CD4-positive, alpha-beta T cell treated with Interleukin-4 for 1 hour (primary cell): ENCODE data around the gene STRADA.

ENCODE experiments used
- DNase-seq, 2 donors: peaks; one replicate each; pipeline ENCODE4 v3.0.0-alpha.2; 2020 to 2022

Gene STRADA, protein sequence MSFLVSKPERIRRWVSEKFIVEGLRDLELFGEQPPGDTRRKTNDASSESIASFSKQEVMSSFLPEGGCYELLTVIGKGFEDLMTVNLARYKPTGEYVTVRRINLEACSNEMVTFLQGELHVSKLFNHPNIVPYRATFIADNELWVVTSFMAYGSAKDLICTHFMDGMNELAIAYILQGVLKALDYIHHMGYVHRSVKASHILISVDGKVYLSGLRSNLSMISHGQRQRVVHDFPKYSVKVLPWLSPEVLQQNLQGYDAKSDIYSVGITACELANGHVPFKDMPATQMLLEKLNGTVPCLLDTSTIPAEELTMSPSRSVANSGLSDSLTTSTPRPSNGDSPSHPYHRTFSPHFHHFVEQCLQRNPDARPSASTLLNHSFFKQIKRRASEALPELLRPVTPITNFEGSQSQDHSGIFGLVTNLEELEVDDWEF

DNA sequence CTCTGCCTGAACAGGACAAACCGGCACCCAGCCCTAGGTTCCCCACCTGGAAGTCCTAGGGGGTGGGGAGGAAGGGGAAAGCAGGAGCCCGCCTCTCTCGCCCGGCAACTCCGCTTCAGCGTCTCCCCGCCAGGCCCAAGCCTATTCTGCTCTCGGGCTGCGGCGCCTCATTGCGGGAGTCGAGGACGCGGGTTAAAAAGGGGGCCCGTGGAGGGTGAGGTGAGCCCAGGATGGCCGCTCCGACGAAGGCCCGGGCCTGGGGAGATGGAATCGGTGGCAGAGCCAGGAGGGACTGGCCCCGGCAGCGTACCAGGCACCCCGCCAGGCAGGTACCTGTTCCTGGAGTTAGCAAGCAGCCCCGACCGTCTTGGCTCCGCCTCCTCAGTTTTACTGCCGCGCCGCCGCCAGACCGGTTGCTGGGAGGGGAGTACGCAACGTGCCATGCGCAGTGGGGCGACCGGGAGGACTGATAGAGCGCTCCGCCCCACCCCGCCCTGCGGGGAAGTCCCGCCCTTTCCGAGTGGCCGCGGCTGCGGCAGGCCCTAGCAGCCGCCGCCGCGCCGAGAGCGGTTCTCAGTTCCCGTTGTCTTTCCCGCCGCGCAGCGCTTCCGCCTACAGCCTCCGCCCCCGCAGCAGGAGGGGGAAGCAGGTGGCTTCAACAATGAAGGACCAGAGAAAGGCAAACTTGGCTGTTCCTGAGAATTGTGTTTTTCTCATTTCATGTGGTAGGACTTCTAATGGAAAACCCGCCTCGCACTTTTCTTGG is at the start of gene STRADA:
Gene STRADA (minus strand): TSS at position 392 of the 766 bp plus-strand sequence. CDS start 13,430 bp downstream, outside the sequence.
- DNase-seq = peak; percentile 99

DNA sequence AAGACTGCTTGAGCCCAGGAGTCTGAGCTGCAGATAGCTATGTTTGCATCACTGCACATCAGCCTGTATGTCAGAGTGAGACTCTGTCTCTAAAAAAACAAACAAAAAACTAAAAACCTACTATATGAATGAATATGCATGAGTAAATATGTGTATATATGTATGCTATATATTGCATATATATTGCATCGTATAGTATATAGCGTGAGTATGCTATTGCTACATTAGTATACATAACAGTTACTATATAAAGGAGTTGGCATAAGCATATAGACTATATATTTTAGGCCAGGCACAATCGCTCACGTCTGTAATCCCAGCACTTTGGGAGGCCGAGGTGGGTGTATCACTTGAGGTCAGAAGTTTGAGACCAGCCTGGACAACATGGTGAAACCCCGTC is 48.5 kb upstream of the STRADA start:
- DNase-seq = no peak

DNA sequence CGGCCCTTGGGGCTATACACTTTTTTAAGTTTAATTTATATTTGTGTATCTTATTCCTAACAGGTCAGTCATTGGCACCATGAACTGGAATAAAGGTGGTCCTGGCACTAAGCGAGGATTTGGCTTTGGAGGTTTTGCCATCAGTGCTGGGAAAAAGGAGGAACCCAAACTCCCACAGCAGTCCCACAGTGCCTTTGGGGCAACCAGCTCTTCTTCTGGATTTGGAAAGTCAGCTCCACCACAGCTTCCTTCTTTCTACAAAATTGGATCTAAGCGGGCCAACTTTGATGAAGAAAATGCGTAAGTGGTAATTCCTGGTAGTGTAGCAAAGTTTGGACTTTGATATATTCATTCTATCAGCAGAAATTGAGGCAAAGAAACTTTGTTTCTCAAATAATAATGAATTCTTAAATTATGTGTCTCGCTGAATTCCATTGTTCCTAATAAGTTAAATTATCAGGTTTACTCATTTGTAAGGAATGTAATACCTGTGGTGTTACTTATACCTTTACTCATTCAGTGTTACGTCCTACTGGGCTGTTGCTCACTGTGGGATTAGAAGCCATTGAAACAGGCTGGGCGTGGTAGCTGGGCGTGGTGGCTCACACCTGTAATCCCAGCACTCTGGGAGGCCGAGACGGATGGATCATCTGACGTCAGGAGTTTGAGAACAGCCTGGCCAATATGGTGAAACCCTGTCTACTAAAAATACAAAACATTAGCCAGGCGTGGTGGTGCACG is 45.5 kb upstream of the STRADA start:
- DNase-seq = no peak

DNA sequence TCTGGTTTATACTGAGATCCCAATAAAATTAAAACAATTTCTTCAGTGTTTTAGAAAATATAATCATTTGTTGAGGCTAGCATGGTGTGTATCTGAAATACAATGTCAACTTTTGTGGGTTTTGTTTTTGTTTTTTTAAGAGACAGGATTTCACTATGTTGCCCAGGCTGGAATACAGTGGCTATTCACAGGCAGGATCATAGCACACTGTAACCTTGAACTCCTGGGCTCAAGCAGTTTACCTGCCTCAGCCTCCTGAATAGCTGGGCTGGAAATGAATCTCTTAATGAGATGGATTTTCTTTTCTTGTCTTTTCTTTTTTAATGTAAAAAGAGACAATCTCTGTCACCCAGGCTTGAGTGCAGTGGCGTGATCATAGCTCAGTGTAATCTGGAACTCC is 44.5 kb upstream of the STRADA start:
- no peak for DNase-seq

DNA sequence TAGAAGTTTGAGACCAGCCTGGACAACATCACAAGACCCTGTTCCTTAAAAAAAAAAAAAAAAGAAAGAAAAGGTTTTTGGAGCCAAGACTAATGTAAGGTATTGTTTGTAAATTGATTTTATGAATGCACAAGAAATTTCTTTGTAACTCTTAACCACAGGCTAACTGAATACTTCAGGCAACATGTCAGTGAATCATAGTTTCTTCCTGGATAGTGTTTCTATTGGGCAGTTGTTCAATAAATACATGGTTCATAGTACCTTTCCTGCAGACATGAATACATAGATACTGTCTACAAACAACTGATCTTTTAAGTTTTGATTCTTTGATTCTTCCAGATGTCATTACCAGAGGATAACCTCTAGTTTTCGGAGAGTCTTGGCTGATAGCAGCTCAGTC is 44.0 kb upstream of the STRADA start:
- DNase-seq = no peak

DNA sequence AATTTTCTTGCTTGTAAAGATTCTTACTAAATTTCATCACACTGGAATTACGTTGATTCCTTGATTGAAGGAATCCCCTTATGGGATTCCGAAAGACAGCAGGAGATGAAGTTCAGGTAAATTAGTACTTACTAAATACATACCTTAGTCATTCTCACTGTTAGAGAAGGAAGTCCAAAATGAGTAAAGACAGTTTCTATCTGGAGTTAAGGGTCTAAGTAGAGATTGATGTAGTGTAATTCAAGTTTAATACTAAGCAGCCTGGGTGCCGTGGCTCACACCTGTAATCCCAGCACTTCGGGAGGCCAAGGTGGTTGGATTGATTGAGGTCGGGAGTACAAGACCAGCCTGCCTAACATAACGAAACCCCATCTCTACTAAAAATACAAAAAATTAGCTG is 41.9 kb upstream of the STRADA start:
- no peak for DNase-seq

DNA sequence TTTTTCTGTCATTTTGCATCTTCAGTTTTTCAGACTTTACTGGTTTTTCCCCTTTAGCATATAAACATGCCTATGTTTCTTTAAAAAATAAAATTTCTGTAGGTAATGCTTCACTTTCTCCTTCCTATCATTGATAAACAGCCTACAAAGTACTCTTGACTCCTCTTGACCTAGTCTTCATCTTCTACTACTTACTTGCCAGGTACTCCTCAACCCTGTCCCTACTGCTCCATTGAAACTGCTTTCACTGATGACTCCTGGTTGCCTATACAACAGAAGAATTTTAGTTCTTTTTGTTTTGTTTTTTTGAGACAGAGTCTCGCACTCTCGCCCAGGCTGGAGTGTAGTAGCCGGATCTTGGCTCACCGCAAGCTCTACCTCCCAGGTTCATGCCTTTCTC is 39.3 kb upstream of the STRADA start:
- DNase-seq = no peak

DNA sequence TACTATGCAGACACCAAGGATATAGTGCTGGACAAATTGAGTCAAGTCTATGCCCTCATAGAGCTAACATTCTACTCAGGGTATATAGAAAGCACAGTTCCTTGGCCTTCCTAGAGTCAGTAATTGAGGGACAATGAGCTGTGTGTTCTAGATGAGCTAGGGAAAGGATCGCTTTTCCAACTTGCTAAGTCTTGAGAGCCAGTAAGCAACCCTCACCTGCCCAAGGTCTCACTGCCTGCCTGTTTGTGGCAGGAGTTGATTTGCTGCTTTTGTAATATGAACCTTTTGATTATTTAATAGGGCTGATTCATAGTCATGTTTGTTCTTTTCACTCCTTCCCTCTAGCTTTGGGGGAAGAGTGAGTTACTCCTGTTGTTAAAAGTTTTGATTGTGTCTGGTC is 38.9 kb upstream of the STRADA start:
- DNase-seq = no peak

DNA sequence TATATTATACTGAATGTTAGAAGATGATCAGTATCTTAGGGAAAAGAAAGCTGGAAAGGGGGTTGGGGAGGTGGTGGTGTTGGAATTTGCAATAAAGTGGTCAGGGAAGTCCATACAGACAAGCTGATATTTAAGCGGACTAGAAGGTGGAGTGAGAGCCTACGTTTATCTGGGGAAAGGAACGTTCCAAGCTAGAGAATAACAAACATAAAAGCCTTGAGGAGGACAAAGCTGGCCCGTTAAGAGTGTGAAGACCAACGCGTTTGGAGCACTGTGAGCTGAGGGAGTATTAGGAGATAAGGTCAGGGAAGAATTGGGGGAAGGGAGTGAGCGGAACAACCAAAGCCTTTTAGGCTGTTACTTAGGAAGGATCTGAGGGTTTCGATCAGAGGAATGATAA is 33.8 kb upstream of the STRADA start:
- no peak for DNase-seq

DNA sequence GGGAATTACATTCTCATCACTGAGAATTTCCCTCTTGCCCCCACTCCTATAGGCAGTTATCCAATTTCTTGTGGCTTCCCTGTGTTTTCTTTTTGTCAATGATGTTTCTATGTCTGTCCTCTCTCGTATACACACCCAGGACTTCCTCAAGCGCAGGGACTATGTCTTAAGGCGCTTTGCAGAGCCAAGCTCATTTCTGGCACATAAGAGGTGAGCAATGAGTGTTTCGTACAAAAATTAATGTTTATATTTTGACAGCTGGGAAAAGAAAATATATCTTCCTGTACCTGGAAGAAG is 33.3 kb upstream of the STRADA start:
- DNase-seq = no peak

DNA sequence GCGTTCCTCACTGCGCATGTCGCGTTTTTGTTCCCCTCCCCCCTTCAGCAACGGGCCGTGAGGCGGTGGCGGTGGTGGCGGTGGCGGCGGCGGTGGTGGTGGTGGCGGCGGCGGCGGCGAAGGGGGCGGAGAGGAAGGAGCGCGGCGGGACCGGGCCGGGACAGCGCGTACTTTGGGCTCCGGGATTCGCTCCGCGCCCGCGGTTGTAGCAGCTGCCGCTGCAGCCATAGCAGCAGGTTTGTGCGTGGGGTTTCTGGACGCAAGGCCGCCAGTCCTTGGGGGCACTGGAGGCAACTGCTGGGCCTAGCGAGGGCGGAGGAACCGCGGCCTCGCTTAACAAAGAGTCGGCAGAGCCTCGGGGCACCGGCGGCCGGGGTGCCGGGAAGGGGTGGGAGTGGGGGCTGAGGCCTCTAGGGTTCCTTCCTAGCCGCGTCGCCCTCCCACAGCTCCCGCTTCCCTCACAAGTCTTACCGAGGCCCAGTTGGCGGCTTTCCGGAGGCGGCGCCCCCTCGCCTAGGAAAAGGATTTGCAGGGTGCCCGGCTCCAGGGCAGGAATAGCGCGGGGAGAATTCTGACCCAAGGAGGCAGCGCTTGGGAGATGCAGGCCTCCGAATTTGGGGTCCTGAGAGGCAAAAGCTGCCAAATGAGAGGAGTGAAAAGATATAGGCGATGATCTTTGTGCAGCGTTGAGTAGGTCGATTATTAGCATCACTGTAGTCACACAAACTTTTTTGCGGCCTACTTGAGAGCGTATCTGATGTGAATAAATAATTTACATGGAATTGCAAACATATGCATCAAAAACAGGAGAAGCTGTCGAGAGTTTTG is 32.8 kb upstream of the STRADA start, which contains the start of gene DDX42:
Gene DDX42 (plus strand): TSS at position 30 of the 828 bp plus-strand sequence. CDS start 12,880 bp downstream, outside the sequence.
- DNase-seq = no peak

DNA sequence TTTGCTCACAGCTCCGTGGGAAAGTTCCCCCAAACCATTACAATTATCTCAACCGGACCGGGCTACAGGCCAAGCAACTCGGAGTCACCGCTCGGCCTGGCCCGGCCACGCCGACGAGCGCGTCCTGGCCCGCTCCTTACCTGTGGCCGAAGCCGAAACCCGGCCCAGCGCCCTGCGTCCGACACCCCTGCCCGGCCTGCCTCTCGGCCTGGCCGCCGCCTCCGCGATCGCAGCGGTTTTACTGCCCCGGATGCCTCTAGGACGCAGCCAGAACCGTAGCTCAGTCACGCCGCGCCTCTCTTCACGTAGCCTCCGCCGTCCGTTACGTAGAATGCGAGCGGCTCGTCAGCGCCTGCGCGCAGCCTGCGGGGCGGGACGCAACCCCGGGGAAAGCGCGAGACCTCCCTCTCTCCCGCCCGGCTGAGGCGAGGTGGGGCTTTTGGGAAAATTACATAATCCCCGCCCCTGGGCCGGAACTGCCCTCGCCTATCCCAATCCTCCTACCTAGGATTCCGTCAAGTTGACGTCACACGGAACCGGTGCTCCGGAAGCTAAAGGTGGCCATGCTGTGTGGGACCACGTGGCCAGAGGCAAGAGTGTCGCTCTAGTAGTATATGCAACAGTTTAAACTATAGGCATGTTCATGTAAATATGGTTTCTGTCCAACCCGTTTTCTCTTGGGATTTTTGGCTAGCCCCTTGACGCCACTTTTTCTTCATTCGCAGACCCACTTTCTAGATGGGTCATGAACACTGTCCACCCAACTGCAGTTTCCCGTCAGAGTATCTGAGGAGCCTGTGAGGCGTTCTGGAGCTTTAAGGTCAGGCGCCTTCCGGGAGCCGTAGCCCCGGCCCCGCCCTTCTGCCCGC is 31.9 kb upstream of the STRADA start, which contains the start of gene CCDC47:
Gene CCDC47 (minus strand): TSS at position 326 of the 869 bp plus-strand sequence. CDS start 7,422 bp downstream, outside the sequence.
- DNase-seq = peak; percentile 99

DNA sequence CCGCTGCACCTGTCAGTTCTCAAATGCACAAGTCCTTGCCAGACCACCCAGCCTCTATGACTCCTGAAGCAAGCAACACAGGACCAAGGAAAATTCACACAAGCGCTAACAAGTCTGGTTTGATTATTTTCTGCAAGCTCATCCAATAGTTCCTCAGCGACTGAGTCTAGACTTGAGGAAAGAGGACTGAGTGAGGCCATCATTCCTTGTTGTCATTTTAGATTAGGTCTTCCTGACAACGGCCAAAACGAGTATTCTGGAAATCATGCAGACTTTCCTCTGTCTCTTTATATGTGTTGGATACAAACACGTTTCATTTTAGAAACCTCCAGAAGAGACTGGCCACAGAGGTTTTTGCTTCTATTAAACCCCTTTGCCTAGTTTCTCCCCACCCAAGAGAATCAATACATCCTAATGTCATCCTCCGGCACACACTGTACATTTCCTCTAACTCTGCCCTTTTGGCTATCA is 31.2 kb upstream of the STRADA start:
- no peak for DNase-seq

DNA sequence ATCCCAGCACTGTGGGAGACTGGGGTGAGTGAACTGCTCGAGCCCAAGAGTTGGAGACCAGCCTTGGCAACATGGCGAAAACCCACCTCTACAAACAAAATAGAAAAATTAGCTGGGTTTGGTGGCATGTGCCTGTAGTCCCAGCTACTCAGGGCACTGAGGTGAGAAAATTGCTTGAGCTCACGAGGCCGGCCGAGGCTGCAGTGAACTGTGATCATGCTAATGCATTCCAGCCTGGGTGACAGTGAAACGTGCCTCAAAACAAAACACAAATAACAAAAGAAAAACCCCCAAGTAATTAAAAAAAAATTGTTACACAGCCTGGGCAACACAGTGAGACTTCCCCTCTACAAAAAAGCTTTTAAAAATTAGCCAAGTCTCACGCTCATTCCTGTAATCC is 26.8 kb upstream of the STRADA start:
- no peak for DNase-seq

DNA sequence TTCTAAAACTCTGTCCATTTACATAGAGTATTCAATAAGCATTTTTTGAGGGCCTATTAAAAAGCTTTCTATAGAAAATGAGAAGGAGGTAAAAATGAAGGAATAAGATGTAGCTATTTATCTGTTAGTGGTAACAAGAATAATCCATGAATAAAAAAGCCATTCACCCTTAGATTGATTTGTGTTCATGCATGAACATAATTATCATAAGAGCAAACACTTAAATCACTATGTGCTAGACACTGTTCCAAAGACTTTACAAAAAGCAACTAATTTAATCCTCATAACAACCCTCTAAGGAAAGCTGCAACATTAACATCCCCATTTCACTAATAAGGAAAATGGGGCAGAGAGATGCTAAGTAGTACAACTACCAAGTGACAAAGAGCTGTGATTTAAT is 25.2 kb upstream of the STRADA start:
- no peak for DNase-seq

DNA sequence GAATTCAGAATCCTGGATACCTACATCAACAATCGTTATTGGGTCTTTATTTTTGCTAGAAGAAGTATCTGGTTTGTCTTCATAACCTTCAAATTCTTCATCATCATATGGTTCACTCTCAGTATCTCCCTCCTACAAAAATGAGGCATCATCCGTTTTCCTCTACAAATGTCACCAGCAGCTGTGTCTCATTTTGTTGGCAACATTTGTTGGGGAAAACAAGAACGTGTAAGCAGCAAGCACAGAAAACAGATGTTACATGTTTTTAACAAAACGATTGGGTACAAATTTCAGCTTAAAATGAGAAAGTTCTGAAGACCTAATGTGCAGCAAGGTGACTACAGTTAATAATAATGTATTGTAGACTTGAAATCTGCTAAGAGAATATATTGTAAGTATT is 23.1 kb upstream of the STRADA start:
- no peak for DNase-seq

DNA sequence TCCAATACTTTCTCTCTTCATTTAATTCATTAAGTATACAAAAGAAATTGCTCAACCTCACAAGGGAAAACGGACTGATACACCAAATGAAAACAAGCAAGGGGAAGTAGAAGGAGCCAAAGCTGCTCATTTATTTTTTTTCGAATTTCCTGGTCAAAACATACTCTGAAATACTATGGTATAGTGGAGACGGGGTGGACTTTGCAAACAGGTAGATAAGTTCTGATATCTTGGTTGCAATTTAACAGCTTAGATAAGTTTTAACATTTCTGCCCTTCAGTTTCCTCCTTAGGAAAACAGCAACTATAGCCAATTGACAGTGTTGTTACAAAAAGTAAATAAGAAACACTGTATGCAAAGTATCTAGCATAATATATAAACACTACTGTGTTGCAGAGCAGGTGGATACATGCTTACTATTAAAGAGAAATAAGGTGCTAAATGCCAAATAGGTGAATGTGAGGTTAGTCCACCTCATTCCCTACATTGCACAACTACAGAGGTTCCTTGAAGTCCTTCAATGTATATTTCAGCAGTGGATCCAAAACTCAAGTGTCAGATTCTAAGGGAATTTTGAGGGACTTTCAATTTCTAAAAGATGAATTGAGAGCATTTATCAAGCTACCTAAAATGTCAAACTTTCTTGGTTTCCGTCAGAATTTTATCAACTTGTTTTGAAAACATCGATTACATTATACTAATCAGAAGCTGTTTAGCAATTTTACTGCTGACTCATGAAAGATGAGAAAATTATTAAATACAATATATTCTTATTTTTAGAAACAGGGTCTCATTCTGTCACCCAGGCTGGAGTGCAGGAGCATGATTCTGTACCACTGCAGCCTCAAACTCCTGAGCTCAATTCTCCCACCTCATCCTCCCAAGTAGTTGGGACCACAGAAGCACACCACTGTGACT is 20.8 kb upstream of the STRADA start:
- no peak for DNase-seq

DNA sequence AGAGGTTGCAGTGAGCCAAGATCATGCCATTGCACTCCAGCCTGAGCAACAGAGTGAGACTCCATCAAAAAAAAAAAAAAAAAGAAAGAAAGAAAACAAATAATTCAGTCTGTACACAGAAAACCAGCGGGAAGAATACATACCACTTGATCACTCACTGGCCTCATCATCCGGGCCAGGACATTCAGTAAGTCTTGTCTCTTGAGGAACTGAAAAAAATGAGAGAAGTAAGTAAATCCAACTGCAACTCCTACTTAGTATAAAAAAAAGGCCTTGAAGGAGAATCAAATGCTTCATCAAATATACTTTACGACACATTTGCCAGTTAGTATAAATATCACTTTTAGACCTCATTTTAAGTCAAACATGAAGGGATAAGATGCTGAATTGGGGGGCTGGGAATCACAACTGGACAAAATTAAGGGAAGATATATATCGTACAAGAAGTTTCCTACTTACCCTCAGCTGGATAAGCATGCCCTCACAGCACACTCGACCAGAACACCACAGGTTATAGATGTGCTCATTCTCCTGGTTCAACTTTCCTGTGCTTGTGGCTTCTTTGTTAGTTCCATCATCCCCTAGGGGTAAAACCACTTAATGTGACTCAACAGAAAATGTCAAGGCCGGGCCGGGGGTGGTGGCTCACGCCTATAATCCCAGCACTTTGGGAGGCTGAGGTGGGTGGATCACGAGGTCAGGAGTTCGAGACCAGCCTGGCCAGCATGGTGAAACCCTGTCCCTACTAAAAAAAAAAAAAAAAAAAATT is 19.4 kb upstream of the STRADA start:
- no peak for DNase-seq

DNA sequence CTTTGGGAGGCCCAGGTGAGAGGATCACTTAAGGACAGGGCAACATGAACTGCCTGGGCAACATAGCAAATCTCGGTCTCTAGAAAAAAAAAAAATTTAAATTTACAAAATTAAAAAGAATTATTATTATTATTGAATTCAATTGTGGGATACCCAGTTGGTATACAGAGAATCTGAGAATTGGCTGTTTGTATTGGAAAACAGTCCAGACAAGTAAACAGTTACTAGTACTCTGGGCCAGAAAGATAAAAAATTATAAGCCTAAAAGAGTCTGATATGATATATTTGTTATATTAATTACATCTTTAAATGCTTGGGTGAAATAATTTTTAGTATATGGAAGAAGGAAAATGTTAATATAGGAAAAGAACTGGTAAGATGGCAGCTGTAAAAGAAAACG is 16.8 kb upstream of the STRADA start:
- no peak for DNase-seq
